ENCODE results near the gene IFNA13. TPM values are rescaled to one million over a fixed set of nuclear protein-coding genes. Genes with fewer than 3 reads are reported as not detected.

Gene IFNA13
- total RNA-seq, 1 donor from 2014 or later, result not detected

DNA sequence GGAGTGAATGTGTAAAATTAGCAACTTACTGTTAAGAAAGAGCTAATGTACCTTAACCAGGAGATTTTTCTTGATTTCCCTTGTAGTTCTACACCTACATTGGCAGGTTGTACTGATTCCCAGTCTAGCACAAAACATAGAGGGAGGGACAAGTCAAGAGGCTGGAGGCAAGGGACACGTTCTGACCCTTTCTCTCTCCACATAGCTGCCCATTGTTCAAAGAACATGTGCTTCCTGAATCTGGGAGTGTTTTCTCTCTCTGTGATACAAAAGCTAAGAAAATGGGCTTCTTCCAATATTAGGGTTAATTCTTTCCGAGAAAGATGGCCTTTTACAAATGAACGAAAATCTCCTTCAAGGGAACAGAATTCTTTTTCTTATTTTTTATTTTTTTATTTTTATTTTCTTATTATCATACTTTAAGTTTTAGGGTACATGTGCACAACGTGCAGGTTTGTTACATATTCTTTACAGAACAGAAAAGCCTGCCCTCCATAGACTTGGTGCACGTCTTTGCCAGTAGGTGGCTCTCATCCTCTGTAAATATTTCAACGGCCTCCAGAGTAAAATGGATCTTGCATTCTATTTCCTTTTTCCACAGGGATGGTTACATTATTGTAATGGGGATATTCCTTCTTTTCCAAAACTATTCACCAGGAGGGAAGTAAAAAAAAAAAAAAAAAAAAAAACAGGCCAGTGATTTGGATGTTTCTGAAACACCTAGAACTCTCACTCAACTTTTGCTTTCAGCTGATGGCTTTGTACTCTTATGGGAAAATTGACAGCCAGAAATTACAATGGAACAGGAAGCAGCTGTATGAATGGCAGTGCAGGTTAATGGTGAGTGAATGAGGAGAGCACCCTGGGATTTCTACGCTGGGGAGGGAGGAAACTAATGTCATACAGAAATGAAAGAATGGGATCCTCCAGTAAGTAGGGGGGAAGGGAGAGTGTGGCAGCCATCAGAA is 49.6 kb downstream of the IFNA13 start:
- no peak overlapping the region for H3K27ac ChIP-seq
- ATAC-seq (peak; percentile 87), DNase-seq (no peak)
- H3K27me3 ChIP-seq, result peaks cover 10% of the 10 kb centered on the region
- no peaks in the 10 kb centered on the region for H3K9me3 ChIP-seq
- no peak overlapping the region for H3K4me3 ChIP-seq
- no peaks in the 10 kb centered on the region for H3K4me1 ChIP-seq
- peaks cover 23% of the 10 kb centered on the region for H3K36me3 ChIP-seq
- TF ChIP-seq, protein P1, sequence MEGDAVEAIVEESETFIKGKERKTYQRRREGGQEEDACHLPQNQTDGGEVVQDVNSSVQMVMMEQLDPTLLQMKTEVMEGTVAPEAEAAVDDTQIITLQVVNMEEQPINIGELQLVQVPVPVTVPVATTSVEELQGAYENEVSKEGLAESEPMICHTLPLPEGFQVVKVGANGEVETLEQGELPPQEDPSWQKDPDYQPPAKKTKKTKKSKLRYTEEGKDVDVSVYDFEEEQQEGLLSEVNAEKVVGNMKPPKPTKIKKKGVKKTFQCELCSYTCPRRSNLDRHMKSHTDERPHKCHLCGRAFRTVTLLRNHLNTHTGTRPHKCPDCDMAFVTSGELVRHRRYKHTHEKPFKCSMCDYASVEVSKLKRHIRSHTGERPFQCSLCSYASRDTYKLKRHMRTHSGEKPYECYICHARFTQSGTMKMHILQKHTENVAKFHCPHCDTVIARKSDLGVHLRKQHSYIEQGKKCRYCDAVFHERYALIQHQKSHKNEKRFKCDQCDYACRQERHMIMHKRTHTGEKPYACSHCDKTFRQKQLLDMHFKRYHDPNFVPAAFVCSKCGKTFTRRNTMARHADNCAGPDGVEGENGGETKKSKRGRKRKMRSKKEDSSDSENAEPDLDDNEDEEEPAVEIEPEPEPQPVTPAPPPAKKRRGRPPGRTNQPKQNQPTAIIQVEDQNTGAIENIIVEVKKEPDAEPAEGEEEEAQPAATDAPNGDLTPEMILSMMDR (IDR thresholded peaks at IDR 0.05), result peak; percentile 75
- intact Hi-C loops (cut with DNase I), result no loop called here

Other genes with a start within 250 kb of the IFNA13 start
- gene IFNW1, start 226.2 kb downstream of the IFNA13 start, total RNA-seq, result not detected
- gene IFNA21, start 201.4 kb downstream of the IFNA13 start, total RNA-seq, result not detected
- not detected for gene IFNA4, start 180.5 kb downstream of the IFNA13 start, total RNA-seq
- not detected for gene IFNA7, start 165.9 kb downstream of the IFNA13 start, total RNA-seq
- gene IFNA10, start 160.9 kb downstream of the IFNA13 start, total RNA-seq, result not detected
- not detected for gene IFNA16, start 150.7 kb downstream of the IFNA13 start, total RNA-seq
- gene IFNA17, start 139.8 kb downstream of the IFNA13 start, total RNA-seq, result not detected
- not detected for gene IFNA14, start 128.1 kb downstream of the IFNA13 start, total RNA-seq
- not detected for gene IFNA5, start 62.7 kb downstream of the IFNA13 start, total RNA-seq
- 22.2 TPM for gene KLHL9, start 32.7 kb downstream of the IFNA13 start, total RNA-seq
- gene IFNA6, start 17.2 kb downstream of the IFNA13 start, total RNA-seq, result not detected
- not detected for gene IFNA2, start 17.3 kb upstream of the IFNA13 start, total RNA-seq
- gene IFNA8, start 41.1 kb upstream of the IFNA13 start, total RNA-seq, result not detected
- not detected for gene IFNA1, start 72.4 kb upstream of the IFNA13 start, total RNA-seq
- not detected for gene IFNE, start 114.3 kb upstream of the IFNA13 start, total RNA-seq

Measured in upper lobe of right lung (tissue), 1 donor.